ENCODE data around the gene LAMB3. TPM values are rescaled to one million over a fixed set of nuclear protein-coding genes. Genes with fewer than 3 reads are reported as not detected.

LAMB3 gene
- polyA plus RNA-seq, 1 experiment: 4.4 TPM

GRCh38 chr1:209584231-209584672 is 68.0 kb downstream of the LAMB3 start:
- Histone ChIP-seq H3K4me3 (ENCODE audit: low read depth, low read length) (peak overlapping the region; percentile 1), H3K27me3 (ENCODE audit: control insufficient read depth, insufficient read depth, low read length) (no peaks in the 10 kb centered on the region), H3K36me3 (ENCODE audit: control insufficient read depth, insufficient read depth, low read length) (no peaks in the 10 kb centered on the region)
- POLR2A ChIA-PET: no interaction called here
- DNase-seq (ENCODE audit: low read depth): no peak
- no peak for TF ChIP-seq CTCF (IDR thresholded peaks at IDR 0.05; ENCODE audit: insufficient read depth, low read depth, low read length)
- CTCF ChIA-PET: interaction anchor here (0.8 to 5.1 kb wide), 8 partner anchors 8 to 100 kb away, joined by 3 to 37 read pairs (median 6); no protein-coding TSS in a partner anchor

- H3K4me3 ChIP-seq (ENCODE audit: low read depth, low read length): peak within 1 kb of the TSS; percentile 1
- ChIA-PET CTCF (interaction anchor here (0.9 to 5.1 kb wide), 8 partner anchors 8 to 105 kb away, joined by 3 to 37 read pairs (median 4); no protein-coding TSS in a partner anchor), POLR2A (interaction anchor here (0.6 kb wide), 1 partner anchor 11 kb away, joined by 6 read pairs; no protein-coding TSS in a partner anchor)
- no peak for DNase-seq (ENCODE audit: low read depth)
- TF ChIP-seq CTCF (IDR thresholded peaks at IDR 0.05; ENCODE audit: insufficient read depth, low read depth, low read length): no peak
- H3K27me3 ChIP-seq (ENCODE audit: control insufficient read depth, insufficient read depth, low read length): no peaks in the 10 kb centered on the region
- H3K36me3 ChIP-seq (ENCODE audit: control insufficient read depth, insufficient read depth, low read length): no peaks in the 10 kb centered on the region
These were observed 68.8 kb downstream of the LAMB3 start, which contains the start of gene CAMK1G for GRCh38 chr1:209583408-209583807. TSS of gene CAMK1G (plus strand) at chr1:209583714. CDS start at chr1:209594984, 11,270 bp downstream.

- no peak overlapping the region for H3K4me3 ChIP-seq (ENCODE audit: low read depth, low read length)
- H3K36me3 ChIP-seq (ENCODE audit: control insufficient read depth, insufficient read depth, low read length): no peaks in the 10 kb centered on the region
- TF ChIP-seq CTCF (IDR thresholded peaks at IDR 0.05; ENCODE audit: insufficient read depth, low read depth, low read length): no peak
- ChIA-PET POLR2A (no interaction called here), CTCF (interaction anchor here (1.2 to 9.7 kb wide), 3 partner anchors 10 to 47 kb away, joined by 3 to 154 read pairs (median 3); no protein-coding TSS in a partner anchor)
- DNase-seq (ENCODE audit: low read depth): no peak
- no peaks in the 10 kb centered on the region for H3K27me3 ChIP-seq (ENCODE audit: control insufficient read depth, insufficient read depth, low read length)
These were observed 71.6 kb downstream of the LAMB3 start for GRCh38 chr1:209580577-209580976.

- H3K4me3 ChIP-seq (ENCODE audit: low read depth, low read length): no peak overlapping the region
- H3K36me3 ChIP-seq (ENCODE audit: control insufficient read depth, insufficient read depth, low read length): no peaks in the 10 kb centered on the region
- no peak for DNase-seq (ENCODE audit: low read depth)
- TF ChIP-seq CTCF (IDR thresholded peaks at IDR 0.05; ENCODE audit: insufficient read depth, low read depth, low read length): no peak
- CTCF ChIA-PET: interaction anchor here (0.5 to 9.7 kb wide), 22 partner anchors 10 to 489 kb away, joined by 3 to 154 read pairs (median 5); no protein-coding TSS in a partner anchor
- H3K27me3 ChIP-seq (ENCODE audit: control insufficient read depth, insufficient read depth, low read length): peaks cover 2% of the 10 kb centered on the region; the same call in 1 of the 2 replicates
- POLR2A ChIA-PET: no interaction called here
These were observed 74.9 kb downstream of the LAMB3 start for GRCh38 chr1:209577346-209577745.

GRCh38 chr1:209576392-209577197 is 75.6 kb downstream of the LAMB3 start:
- Histone ChIP-seq H3K36me3 (ENCODE audit: control insufficient read depth, insufficient read depth, low read length) (no peaks in the 10 kb centered on the region), H3K27me3 (ENCODE audit: control insufficient read depth, insufficient read depth, low read length) (peaks cover 2% of the 10 kb centered on the region), H3K4me3 (ENCODE audit: low read depth, low read length) (no peak overlapping the region)
- POLR2A ChIA-PET: no interaction called here
- TF ChIP-seq CTCF (IDR thresholded peaks at IDR 0.05; ENCODE audit: insufficient read depth, low read depth, low read length): peak; percentile 97
- DNase-seq (ENCODE audit: low read depth): no peak
- CTCF ChIA-PET: interaction anchor here (0.5 to 9.7 kb wide), 24 partner anchors 10 to 892 kb away, joined by 3 to 154 read pairs (median 5); no protein-coding TSS in a partner anchor

Data from BJ (cell line).